ENCODE measurements around the gene OSBPL3.

GRCh38 chr7:24981171-24981951 lies 1.4 kb upstream of the OSBPL3 start:
- no peak for TF ChIP-seq CTCF (IDR thresholded peaks at IDR 0.05)
- no peak for TF ChIP-seq POLR2A (IDR thresholded peaks at IDR 0.05)

All from uterus (tissue), 2 donors.